ENCODE data around the gene ANKS4B. TPM values are rescaled to one million over a fixed set of nuclear protein-coding genes. Genes with fewer than 3 reads are reported as not detected.
"Not testable (repeated sequence)": the region's sequence is repeated elsewhere in the genome, so short reads cannot be mapped to it uniquely, and the experiment has no call there.

The ANKS4B gene
- total RNA-seq = not detected

- Mint-ChIP-seq H3K36me3 (ENCODE audit: low read depth) (no peaks in the 10 kb centered on the region), H3K27ac (no peak within 1 kb of the TSS), H3K4me3 (no peak within 1 kb of the TSS), H3K9me3 (ENCODE audit: low read depth) (no peaks in the 10 kb centered on the region), H3K4me1 (no peaks in the 10 kb centered on the region), H3K27me3 (peaks cover 31% of the 10 kb centered on the region)
- ChIA-PET CTCF (interaction anchor here (0.6 kb wide), 1 partner anchor 75 kb away, joined by 3 read pairs; the partner anchor contains the start of gene LDAF1), POLR2A (no interaction called here)
- DNase-seq = no peak
- no peak for ATAC-seq
- intact Hi-C loops (cut with DNase I, micrococcal nuclease) = no loop called here
These were observed at the start of gene ANKS4B for GRCh38 chr16:21233521-21234150. Gene ANKS4B (plus strand): TSS chr16:21233699. CDS start chr16:21233738, 39 bp downstream.

- no peak for DNase-seq
- no peak for ATAC-seq
- H3K27ac Mint-ChIP-seq = no peak overlapping the region
- intact Hi-C loops (cut with DNase I, micrococcal nuclease) = no loop called here
- peaks cover 48% of the 10 kb centered on the region for H3K36me3 Mint-ChIP-seq (ENCODE audit: low read depth)
- no peaks in the 10 kb centered on the region for H3K27me3 Mint-ChIP-seq
- H3K4me3 Mint-ChIP-seq = no peak overlapping the region
- H3K4me1 Mint-ChIP-seq = peaks cover 28% of the 10 kb centered on the region
- H3K9me3 Mint-ChIP-seq (ENCODE audit: low read depth) = peaks cover 19% of the 10 kb centered on the region
- CTCF ChIA-PET = no interaction called here
- POLR2A ChIA-PET = no interaction called here
These were observed 49.5 kb upstream of the ANKS4B start for GRCh38 chr16:21183995-21184394.

- Mint-ChIP-seq H3K27me3 (peaks cover 3% of the 10 kb centered on the region), H3K27ac (peak overlapping the region; percentile 44), H3K4me3 (no peak overlapping the region), H3K4me1 (peaks cover 28% of the 10 kb centered on the region), H3K36me3 (ENCODE audit: low read depth) (peaks cover 41% of the 10 kb centered on the region), H3K9me3 (ENCODE audit: low read depth) (peaks cover 19% of the 10 kb centered on the region)
- DNase-seq (peak; percentile 50), ATAC-seq (peak; percentile 81)
- CTCF ChIA-PET = no interaction called here
- POLR2A ChIA-PET = no interaction called here
- intact Hi-C loops (cut with DNase I, micrococcal nuclease) = loop anchor here in 1 of 2 experiments (5.0 kb wide), 1 partner anchor 372 kb away; no protein-coding TSS in a partner anchor
These were observed 48.7 kb upstream of the ANKS4B start for GRCh38 chr16:21184834-21185233.

- H3K9me3 Mint-ChIP-seq (ENCODE audit: low read depth) = peaks cover 21% of the 10 kb centered on the region
- peaks cover 5% of the 10 kb centered on the region for H3K27me3 Mint-ChIP-seq
- POLR2A ChIA-PET = interaction anchor here (0.6 kb wide), 1 partner anchor 1433 kb away, joined by 5 read pairs; no protein-coding TSS in a partner anchor
- ATAC-seq = no peak
- CTCF ChIA-PET = interaction anchor here (0.5 to 0.7 kb wide), 3 partner anchors 17 to 383 kb away, joined by 3 to 4 read pairs (median 3); no protein-coding TSS in a partner anchor
- no peak overlapping the region for H3K27ac Mint-ChIP-seq
- peaks cover 36% of the 10 kb centered on the region for H3K36me3 Mint-ChIP-seq (ENCODE audit: low read depth)
- no peak for DNase-seq
- no peak overlapping the region for H3K4me3 Mint-ChIP-seq
- intact Hi-C loops (cut with DNase I, micrococcal nuclease) = loop anchor here in 1 of 2 experiments (5.0 kb wide), 1 partner anchor 372 kb away; no protein-coding TSS in a partner anchor
- H3K4me1 Mint-ChIP-seq = peaks cover 28% of the 10 kb centered on the region
These were observed 47.7 kb upstream of the ANKS4B start for GRCh38 chr16:21185659-21186325.

GRCh38 chr16:21186326-21186691 is 47.2 kb upstream of the ANKS4B start:
- no peak for ATAC-seq
- H3K27ac Mint-ChIP-seq = no peak overlapping the region
- CTCF ChIA-PET = interaction anchor here (0.5 to 0.7 kb wide), 5 partner anchors 17 to 384 kb away, joined by 3 to 4 read pairs (median 3); no protein-coding TSS in a partner anchor

GRCh38 chr16:21189311-21189710 is 44.2 kb upstream of the ANKS4B start:
- no peak overlapping the region for H3K27ac Mint-ChIP-seq
- ATAC-seq (no peak), DNase-seq (no peak)
- no peak overlapping the region for H3K4me3 Mint-ChIP-seq
- intact Hi-C loops (cut with DNase I, micrococcal nuclease) = loop anchor here in 1 of 2 experiments (5.0 kb wide), 1 partner anchor 368 kb away; no protein-coding TSS in a partner anchor
- CTCF ChIA-PET = interaction anchor here (0.8 to 2.5 kb wide), 16 partner anchors 10 to 1446 kb away, joined by 3 to 10 read pairs (median 3); no protein-coding TSS in a partner anchor
- POLR2A ChIA-PET = no interaction called here
- H3K4me1 Mint-ChIP-seq = peaks cover 29% of the 10 kb centered on the region
- peaks cover 8% of the 10 kb centered on the region for H3K36me3 Mint-ChIP-seq (ENCODE audit: low read depth)
- peaks cover 5% of the 10 kb centered on the region for H3K27me3 Mint-ChIP-seq
- H3K9me3 Mint-ChIP-seq (ENCODE audit: low read depth) = peaks cover 12% of the 10 kb centered on the region

More at GRCh38 chr16:21186326-21186691, 47.2 kb upstream of the ANKS4B start:
- Mint-ChIP-seq H3K4me1 (peaks cover 28% of the 10 kb centered on the region), H3K9me3 (ENCODE audit: low read depth) (peaks cover 21% of the 10 kb centered on the region), H3K27me3 (peaks cover 5% of the 10 kb centered on the region), H3K36me3 (ENCODE audit: low read depth) (peaks cover 31% of the 10 kb centered on the region), H3K4me3 (no peak overlapping the region)
- DNase-seq = no peak
- POLR2A ChIA-PET = no interaction called here
- intact Hi-C loops (cut with DNase I, micrococcal nuclease) = loop anchor here in 1 of 2 experiments (5.0 kb wide), 1 partner anchor 371 kb away; no protein-coding TSS in a partner anchor

- Mint-ChIP-seq H3K9me3 (ENCODE audit: low read depth) (peaks cover 5% of the 10 kb centered on the region), H3K27me3 (peaks cover 5% of the 10 kb centered on the region), H3K36me3 (ENCODE audit: low read depth) (peaks cover 2% of the 10 kb centered on the region), H3K4me3 (no peak overlapping the region), H3K4me1 (peaks cover 29% of the 10 kb centered on the region), H3K27ac (no peak overlapping the region)
- no peak for DNase-seq
- intact Hi-C loops (cut with DNase I, micrococcal nuclease) = no loop called here
- CTCF ChIA-PET = interaction anchor here (0.7 to 2.5 kb wide), 6 partner anchors 9 to 111 kb away, joined by 3 to 10 read pairs (median 4); no protein-coding TSS in a partner anchor
- POLR2A ChIA-PET = no interaction called here
- ATAC-seq = no peak
These were observed 43.5 kb upstream of the ANKS4B start for GRCh38 chr16:21190013-21190412.

GRCh38 chr16:21190599-21190998 is 42.9 kb upstream of the ANKS4B start:
- intact Hi-C loops (cut with DNase I, micrococcal nuclease) = no loop called here
- Mint-ChIP-seq H3K4me3 (no peak overlapping the region), H3K27me3 (peaks cover 5% of the 10 kb centered on the region), H3K4me1 (peaks cover 26% of the 10 kb centered on the region), H3K9me3 (ENCODE audit: low read depth) (peaks cover 2% of the 10 kb centered on the region), H3K27ac (no peak overlapping the region), H3K36me3 (ENCODE audit: low read depth) (peaks cover 2% of the 10 kb centered on the region)
- ChIA-PET CTCF (interaction anchor here (1.6 to 2.5 kb wide), 2 partner anchors 31 to 88 kb away, joined by 4 to 10 read pairs; no protein-coding TSS in a partner anchor), POLR2A (no interaction called here)
- ATAC-seq (no peak), DNase-seq (no peak)

GRCh38 chr16:21192991-21193390 is 40.5 kb upstream of the ANKS4B start:
- POLR2A ChIA-PET = no interaction called here
- Mint-ChIP-seq H3K27me3 (peaks cover 5% of the 10 kb centered on the region), H3K4me1 (peaks cover 18% of the 10 kb centered on the region), H3K9me3 (ENCODE audit: low read depth) (peaks cover 2% of the 10 kb centered on the region), H3K4me3 (no peak overlapping the region), H3K36me3 (ENCODE audit: low read depth) (no peaks in the 10 kb centered on the region), H3K27ac (no peak overlapping the region)
- ATAC-seq (no peak), DNase-seq (no peak)
- intact Hi-C loops (cut with DNase I, micrococcal nuclease) = no loop called here
- CTCF ChIA-PET = interaction anchor here (1.5 kb wide), 1 partner anchor 86 kb away, joined by 4 read pairs; no protein-coding TSS in a partner anchor

- ChIA-PET POLR2A (no interaction called here), CTCF (interaction anchor here (0.7 to 1.3 kb wide), 2 partner anchors 36 to 106 kb away, joined by 3 to 4 read pairs; no protein-coding TSS in a partner anchor)
- DNase-seq = no peak
- Mint-ChIP-seq H3K4me3 (no peak overlapping the region), H3K27ac (no peak overlapping the region), H3K36me3 (ENCODE audit: low read depth) (no peaks in the 10 kb centered on the region), H3K9me3 (ENCODE audit: low read depth) (peaks cover 2% of the 10 kb centered on the region), H3K27me3 (peaks cover 9% of the 10 kb centered on the region), H3K4me1 (peaks cover 9% of the 10 kb centered on the region)
- intact Hi-C loops (cut with DNase I, micrococcal nuclease) = no loop called here
- ATAC-seq = peak; percentile 49
These were observed 38.7 kb upstream of the ANKS4B start for GRCh38 chr16:21194771-21195301.

- intact Hi-C loops (cut with DNase I, micrococcal nuclease); H3K27me3 Mint-ChIP-seq; DNase-seq; H3K4me3 Mint-ChIP-seq; H3K4me1 Mint-ChIP-seq; ATAC-seq; H3K27ac Mint-ChIP-seq; H3K9me3 Mint-ChIP-seq (ENCODE audit: low read depth); H3K36me3 Mint-ChIP-seq (ENCODE audit: low read depth); POLR2A ChIA-PET: not testable (repeated sequence)
- CTCF ChIA-PET = interaction anchor here (0.7 kb wide), 1 partner anchor 35 kb away, joined by 3 read pairs; no protein-coding TSS in a partner anchor
These were observed 38.2 kb upstream of the ANKS4B start for GRCh38 chr16:21195330-21195729.
